Measurements from ENCODE around the gene ADSS1. TPM values are rescaled to one million over a fixed set of nuclear protein-coding genes. Genes with fewer than 3 reads are reported as not detected.

ADSS1 gene
- total RNA-seq, 1 experiment from 2014 or later: 10.0 TPM

DNA sequence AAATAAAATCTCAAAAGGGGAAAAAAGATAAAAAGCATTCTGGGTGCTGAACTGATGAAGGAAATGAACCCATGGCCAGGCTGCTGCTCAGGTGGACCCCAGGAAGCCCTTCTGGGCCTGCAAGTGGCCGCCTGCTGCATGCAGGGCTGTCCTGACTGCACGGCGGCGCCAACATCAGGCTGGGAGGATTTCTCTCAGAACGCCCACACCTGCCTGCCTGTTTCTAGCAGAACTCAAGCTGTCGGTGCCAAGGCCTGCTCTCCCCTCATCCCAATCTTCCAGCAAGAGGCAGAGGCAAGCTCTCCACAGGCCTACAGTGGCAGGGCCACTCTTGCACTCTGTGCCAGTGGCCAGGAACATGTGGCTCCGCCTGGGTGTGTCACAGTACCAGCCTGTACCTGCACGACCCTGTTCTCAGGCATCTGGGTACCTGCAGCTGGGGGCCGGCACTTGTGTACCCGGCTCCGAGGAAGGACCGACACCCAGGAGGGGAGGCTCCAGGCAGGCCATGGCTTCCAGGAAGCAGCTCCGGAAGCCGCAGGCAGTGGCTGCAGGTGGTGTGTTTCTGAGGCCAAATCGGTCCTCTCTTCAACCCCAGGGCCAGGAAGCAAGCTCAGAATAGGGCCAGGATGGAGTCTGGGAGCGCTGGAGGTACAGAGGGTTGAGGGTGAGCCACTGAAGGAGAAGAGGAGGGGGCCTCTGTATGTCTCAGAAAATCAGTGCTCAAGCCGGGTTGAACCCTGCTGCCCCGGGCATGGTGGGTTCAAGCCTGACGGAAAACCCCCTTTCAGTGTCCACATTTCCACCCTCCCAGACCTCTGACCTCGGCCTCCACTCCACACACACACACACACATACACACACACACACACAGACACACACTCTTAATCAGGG lies 37.2 kb upstream of the ADSS1 start:
- Mint-ChIP-seq H3K9me3 (peaks cover 8% of the 10 kb centered on the region), H3K4me3 (no peak overlapping the region), H3K27ac (peak overlapping the region; percentile 27; the same call in 1 of the 2 replicates), H3K4me1 (peaks cover 51% of the 10 kb centered on the region), H3K36me3 (peaks cover 3% of the 10 kb centered on the region; the same call in 1 of the 2 replicates), H3K27me3 (ENCODE audit: low read depth) (no peaks in the 10 kb centered on the region; the same call in 1 of the 2 replicates)
- ChIA-PET CTCF (interaction anchor here (0.5 to 2.5 kb wide), 5 partner anchors 9 to 482 kb away, joined by 3 to 13 read pairs (median 6); no protein-coding TSS in a partner anchor), POLR2A (interaction anchor here (1.2 kb wide), 1 partner anchor 9 kb away, joined by 8 read pairs; no protein-coding TSS in a partner anchor)
- no peak for DNase-seq (ENCODE audit: low spot score)
- ATAC-seq: no peak
- TF ChIP-seq RELA (CRISPR knock-in tag; IDR thresholded peaks at IDR 0.05; ENCODE audit: borderline replicate concordance) (no peak), SMAD4 (CRISPR knock-in tag; IDR thresholded peaks at IDR 0.05) (no peak), IRF2 (CRISPR knock-in tag; IDR thresholded peaks at IDR 0.05; ENCODE audit: borderline replicate concordance, low read depth) (no peak), HMGA2 (CRISPR knock-in tag; IDR thresholded peaks at IDR 0.05) (no peak), FOXP1 (CRISPR knock-in tag; IDR thresholded peaks at IDR 0.05; ENCODE audit: borderline replicate concordance) (no peak), FOXK1 (CRISPR knock-in tag; IDR thresholded peaks at IDR 0.05) (no peak), ETV6 (CRISPR knock-in tag; IDR thresholded peaks at IDR 0.05) (no peak), ZNF671 (CRISPR knock-in tag; IDR thresholded peaks at IDR 0.05) (no peak), ZNF121 (CRISPR knock-in tag; IDR thresholded peaks at IDR 0.05) (no peak), ELF4 (CRISPR knock-in tag; IDR thresholded peaks at IDR 0.05; ENCODE audit: low read depth) (no peak), SMAD3 (CRISPR knock-in tag; IDR thresholded peaks at IDR 0.05; ENCODE audit: borderline replicate concordance) (no peak), FOXJ3 (CRISPR knock-in tag; IDR thresholded peaks at IDR 0.05; ENCODE audit: borderline replicate concordance) (no peak)
- TF ChIP-seq, protein P1, sequence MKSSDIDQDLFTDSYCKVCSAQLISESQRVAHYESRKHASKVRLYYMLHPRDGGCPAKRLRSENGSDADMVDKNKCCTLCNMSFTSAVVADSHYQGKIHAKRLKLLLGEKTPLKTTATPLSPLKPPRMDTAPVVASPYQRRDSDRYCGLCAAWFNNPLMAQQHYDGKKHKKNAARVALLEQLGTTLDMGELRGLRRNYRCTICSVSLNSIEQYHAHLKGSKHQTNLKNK (CRISPR knock-in tag; IDR thresholded peaks at IDR 0.05): no peak
- TF ChIP-seq, protein P2, sequence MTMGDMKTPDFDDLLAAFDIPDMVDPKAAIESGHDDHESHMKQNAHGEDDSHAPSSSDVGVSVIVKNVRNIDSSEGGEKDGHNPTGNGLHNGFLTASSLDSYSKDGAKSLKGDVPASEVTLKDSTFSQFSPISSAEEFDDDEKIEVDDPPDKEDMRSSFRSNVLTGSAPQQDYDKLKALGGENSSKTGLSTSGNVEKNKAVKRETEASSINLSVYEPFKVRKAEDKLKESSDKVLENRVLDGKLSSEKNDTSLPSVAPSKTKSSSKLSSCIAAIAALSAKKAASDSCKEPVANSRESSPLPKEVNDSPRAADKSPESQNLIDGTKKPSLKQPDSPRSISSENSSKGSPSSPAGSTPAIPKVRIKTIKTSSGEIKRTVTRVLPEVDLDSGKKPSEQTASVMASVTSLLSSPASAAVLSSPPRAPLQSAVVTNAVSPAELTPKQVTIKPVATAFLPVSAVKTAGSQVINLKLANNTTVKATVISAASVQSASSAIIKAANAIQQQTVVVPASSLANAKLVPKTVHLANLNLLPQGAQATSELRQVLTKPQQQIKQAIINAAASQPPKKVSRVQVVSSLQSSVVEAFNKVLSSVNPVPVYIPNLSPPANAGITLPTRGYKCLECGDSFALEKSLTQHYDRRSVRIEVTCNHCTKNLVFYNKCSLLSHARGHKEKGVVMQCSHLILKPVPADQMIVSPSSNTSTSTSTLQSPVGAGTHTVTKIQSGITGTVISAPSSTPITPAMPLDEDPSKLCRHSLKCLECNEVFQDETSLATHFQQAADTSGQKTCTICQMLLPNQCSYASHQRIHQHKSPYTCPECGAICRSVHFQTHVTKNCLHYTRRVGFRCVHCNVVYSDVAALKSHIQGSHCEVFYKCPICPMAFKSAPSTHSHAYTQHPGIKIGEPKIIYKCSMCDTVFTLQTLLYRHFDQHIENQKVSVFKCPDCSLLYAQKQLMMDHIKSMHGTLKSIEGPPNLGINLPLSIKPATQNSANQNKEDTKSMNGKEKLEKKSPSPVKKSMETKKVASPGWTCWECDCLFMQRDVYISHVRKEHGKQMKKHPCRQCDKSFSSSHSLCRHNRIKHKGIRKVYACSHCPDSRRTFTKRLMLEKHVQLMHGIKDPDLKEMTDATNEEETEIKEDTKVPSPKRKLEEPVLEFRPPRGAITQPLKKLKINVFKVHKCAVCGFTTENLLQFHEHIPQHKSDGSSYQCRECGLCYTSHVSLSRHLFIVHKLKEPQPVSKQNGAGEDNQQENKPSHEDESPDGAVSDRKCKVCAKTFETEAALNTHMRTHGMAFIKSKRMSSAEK (CRISPR knock-in tag; IDR thresholded peaks at IDR 0.05; ENCODE audit: borderline replicate concordance): no peak
- TF ChIP-seq, protein P3, sequence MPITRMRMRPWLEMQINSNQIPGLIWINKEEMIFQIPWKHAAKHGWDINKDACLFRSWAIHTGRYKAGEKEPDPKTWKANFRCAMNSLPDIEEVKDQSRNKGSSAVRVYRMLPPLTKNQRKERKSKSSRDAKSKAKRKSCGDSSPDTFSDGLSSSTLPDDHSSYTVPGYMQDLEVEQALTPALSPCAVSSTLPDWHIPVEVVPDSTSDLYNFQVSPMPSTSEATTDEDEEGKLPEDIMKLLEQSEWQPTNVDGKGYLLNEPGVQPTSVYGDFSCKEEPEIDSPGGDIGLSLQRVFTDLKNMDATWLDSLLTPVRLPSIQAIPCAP (CRISPR knock-in tag; IDR thresholded peaks at IDR 0.05): no peak
- TF ChIP-seq, protein P4, sequence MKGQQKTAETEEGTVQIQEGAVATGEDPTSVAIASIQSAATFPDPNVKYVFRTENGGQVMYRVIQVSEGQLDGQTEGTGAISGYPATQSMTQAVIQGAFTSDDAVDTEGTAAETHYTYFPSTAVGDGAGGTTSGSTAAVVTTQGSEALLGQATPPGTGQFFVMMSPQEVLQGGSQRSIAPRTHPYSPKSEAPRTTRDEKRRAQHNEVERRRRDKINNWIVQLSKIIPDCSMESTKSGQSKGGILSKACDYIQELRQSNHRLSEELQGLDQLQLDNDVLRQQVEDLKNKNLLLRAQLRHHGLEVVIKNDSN (CRISPR knock-in tag; IDR thresholded peaks at IDR 0.05): no peak
- TF ChIP-seq, protein P5, sequence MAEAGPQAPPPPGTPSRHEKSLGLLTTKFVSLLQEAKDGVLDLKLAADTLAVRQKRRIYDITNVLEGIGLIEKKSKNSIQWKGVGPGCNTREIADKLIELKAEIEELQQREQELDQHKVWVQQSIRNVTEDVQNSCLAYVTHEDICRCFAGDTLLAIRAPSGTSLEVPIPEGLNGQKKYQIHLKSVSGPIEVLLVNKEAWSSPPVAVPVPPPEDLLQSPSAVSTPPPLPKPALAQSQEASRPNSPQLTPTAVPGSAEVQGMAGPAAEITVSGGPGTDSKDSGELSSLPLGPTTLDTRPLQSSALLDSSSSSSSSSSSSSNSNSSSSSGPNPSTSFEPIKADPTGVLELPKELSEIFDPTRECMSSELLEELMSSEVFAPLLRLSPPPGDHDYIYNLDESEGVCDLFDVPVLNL (CRISPR knock-in tag; IDR thresholded peaks at IDR 0.05; ENCODE audit: borderline replicate concordance, low read depth): no peak
- TF ChIP-seq, protein P6, sequence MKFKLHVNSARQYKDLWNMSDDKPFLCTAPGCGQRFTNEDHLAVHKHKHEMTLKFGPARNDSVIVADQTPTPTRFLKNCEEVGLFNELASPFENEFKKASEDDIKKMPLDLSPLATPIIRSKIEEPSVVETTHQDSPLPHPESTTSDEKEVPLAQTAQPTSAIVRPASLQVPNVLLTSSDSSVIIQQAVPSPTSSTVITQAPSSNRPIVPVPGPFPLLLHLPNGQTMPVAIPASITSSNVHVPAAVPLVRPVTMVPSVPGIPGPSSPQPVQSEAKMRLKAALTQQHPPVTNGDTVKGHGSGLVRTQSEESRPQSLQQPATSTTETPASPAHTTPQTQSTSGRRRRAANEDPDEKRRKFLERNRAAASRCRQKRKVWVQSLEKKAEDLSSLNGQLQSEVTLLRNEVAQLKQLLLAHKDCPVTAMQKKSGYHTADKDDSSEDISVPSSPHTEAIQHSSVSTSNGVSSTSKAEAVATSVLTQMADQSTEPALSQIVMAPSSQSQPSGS (CRISPR knock-in tag; IDR thresholded peaks at IDR 0.05; ENCODE audit: borderline replicate concordance, low read depth): no peak
